ENCODE data around the gene NRDC. TPM values are rescaled to one million over a fixed set of nuclear protein-coding genes. Genes with fewer than 3 reads are reported as not detected.
A peak's percentile ranks its signal among the peaks of the same experiment; 100 is the strongest.

Gene NRDC
- total RNA-seq, 1 donor from 2014 or later, result 155 TPM

DNA sequence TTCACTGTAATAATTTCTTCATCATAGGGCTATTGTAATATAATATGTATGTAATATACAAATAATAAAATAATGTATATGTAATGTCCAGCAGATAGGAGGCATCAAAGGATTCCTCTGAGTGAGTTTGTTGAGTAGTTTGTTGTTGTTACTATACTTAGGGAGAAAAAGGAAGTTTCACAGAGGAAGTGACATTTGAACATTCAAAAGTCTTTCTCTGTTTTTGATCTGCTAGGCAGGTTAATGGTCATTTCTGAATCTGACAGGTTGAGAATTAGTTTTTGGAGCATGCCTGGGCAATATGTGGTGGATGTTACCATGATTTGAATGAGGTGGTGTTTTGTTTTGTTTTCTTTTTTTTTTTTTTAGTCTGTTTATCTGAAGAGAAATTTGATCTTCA is 102.1 kb downstream of the NRDC start:
- DNase-seq (ENCODE audit: low read depth, low spot score), result no peak
- Mint-ChIP-seq H3K4me1 (no peaks in the 10 kb centered on the region), H3K27ac (ENCODE audit: unreplicated experiment) (no peak overlapping the region), H3K9me3 (no peaks in the 10 kb centered on the region), H3K27me3 (ENCODE audit: low read depth) (no peaks in the 10 kb centered on the region), H3K4me3 (no peak overlapping the region), H3K36me3 (ENCODE audit: low read depth) (peaks cover 26% of the 10 kb centered on the region)
- TF ChIP-seq, protein P1, sequence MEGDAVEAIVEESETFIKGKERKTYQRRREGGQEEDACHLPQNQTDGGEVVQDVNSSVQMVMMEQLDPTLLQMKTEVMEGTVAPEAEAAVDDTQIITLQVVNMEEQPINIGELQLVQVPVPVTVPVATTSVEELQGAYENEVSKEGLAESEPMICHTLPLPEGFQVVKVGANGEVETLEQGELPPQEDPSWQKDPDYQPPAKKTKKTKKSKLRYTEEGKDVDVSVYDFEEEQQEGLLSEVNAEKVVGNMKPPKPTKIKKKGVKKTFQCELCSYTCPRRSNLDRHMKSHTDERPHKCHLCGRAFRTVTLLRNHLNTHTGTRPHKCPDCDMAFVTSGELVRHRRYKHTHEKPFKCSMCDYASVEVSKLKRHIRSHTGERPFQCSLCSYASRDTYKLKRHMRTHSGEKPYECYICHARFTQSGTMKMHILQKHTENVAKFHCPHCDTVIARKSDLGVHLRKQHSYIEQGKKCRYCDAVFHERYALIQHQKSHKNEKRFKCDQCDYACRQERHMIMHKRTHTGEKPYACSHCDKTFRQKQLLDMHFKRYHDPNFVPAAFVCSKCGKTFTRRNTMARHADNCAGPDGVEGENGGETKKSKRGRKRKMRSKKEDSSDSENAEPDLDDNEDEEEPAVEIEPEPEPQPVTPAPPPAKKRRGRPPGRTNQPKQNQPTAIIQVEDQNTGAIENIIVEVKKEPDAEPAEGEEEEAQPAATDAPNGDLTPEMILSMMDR (conservative IDR thresholded peaks at IDR 0.05), result no peak

DNA sequence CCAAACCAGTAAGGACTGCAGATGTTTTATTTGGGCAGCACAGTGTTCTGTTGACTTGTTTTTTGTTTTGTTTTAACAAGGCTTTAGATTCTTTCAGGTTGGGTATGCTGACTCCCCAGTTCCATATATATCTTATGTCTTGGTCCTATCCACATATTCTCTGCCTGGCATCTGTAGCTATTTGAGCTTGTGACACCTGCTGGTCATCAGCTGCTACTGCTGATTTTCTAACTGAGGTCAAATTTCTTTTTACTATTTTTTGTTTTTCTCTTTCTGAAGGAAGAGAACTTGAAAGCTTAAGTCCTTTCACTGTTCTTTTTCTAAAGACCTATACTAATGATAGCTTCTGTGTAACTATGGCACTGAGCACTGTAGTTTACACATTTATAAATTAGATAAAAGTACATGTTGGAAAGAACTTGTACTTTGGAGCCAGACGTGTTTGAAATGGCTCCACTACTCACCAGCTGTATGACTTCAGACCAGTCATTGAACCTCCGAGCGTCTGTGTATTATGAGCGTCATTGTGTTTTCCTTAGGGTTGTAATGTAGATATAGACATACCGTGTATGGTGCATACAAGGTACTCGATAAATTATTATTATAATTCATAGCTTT is 109.4 kb downstream of the NRDC start:
- Mint-ChIP-seq H3K27me3 (ENCODE audit: low read depth) (no peaks in the 10 kb centered on the region), H3K4me3 (no peak overlapping the region), H3K4me1 (no peaks in the 10 kb centered on the region), H3K27ac (ENCODE audit: unreplicated experiment) (no peak overlapping the region), H3K9me3 (no peaks in the 10 kb centered on the region), H3K36me3 (ENCODE audit: low read depth) (peaks cover 18% of the 10 kb centered on the region)
- no peak for DNase-seq (ENCODE audit: low read depth, low spot score)
- TF ChIP-seq, protein P1 (conservative IDR thresholded peaks at IDR 0.05), result peak; percentile 88

DNA sequence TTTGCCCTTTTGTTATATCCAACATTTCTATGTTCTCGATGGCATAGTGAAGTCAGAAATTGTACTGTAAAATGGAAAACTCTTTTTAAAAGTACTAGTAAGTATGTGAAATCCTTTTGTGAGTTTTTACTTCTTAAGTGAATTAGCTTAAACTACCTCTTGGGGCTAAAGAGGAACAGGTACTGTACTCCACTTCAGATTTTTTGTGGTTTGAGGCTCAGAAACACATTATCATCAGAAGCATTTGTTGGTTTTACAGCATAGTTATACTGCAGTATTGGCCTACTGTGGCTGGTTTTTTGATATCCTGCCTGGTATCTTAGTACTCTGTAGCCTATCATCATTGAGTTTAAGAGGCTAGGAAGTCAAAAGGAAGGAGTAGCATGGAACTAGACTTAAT is 117.2 kb downstream of the NRDC start:
- Mint-ChIP-seq H3K9me3 (no peaks in the 10 kb centered on the region), H3K27me3 (ENCODE audit: low read depth) (no peaks in the 10 kb centered on the region), H3K4me3 (no peak overlapping the region), H3K36me3 (ENCODE audit: low read depth) (peaks cover 2% of the 10 kb centered on the region), H3K4me1 (no peaks in the 10 kb centered on the region), H3K27ac (ENCODE audit: unreplicated experiment) (no peak overlapping the region)
- TF ChIP-seq, protein P1 (conservative IDR thresholded peaks at IDR 0.05), result no peak
- DNase-seq (ENCODE audit: low read depth, low spot score), result no peak

DNA sequence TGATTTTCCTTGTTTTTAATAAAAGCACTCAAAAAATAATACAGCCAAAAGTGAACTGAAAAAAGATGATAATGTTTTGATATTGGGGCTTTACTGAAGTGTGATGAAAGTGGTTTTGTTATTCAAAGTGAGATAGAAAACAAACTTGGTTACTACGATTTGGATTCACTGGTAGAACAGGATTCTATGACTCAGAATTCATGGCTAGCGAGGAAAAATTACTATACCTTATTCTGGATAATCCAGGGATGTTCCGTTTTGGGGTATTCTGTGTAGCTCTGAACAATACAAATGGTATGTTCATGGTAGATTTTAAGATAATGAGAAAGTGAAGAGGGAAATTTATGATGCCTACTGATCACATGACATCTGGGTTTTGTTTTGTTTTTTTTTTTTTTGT is 117.7 kb downstream of the NRDC start:
- no peaks in the 10 kb centered on the region for H3K27me3 Mint-ChIP-seq (ENCODE audit: low read depth)
- H3K9me3 Mint-ChIP-seq, result no peaks in the 10 kb centered on the region
- H3K36me3 Mint-ChIP-seq (ENCODE audit: low read depth), result no peaks in the 10 kb centered on the region
- H3K4me3 Mint-ChIP-seq, result no peak overlapping the region
- TF ChIP-seq, protein P1 (conservative IDR thresholded peaks at IDR 0.05), result no peak
- DNase-seq (ENCODE audit: low read depth, low spot score), result no peak
- H3K27ac Mint-ChIP-seq (ENCODE audit: unreplicated experiment), result no peak overlapping the region
- no peaks in the 10 kb centered on the region for H3K4me1 Mint-ChIP-seq

- H3K4me1 Mint-ChIP-seq, result no peaks in the 10 kb centered on the region
- no peak overlapping the region for H3K27ac Mint-ChIP-seq (ENCODE audit: unreplicated experiment)
- no peaks in the 10 kb centered on the region for H3K9me3 Mint-ChIP-seq
- no peak for DNase-seq (ENCODE audit: low read depth, low spot score)
- TF ChIP-seq, protein P1 (conservative IDR thresholded peaks at IDR 0.05), result no peak
- H3K36me3 Mint-ChIP-seq (ENCODE audit: low read depth), result peaks cover 4% of the 10 kb centered on the region
- H3K4me3 Mint-ChIP-seq, result no peak overlapping the region
- H3K27me3 Mint-ChIP-seq (ENCODE audit: low read depth), result no peaks in the 10 kb centered on the region
Observed at GRCh38 chr1:51758310-51758709, 120.2 kb downstream of the NRDC start.
